Spleen (tissue), 7 donors: Measurements from ENCODE around the gene CEACAM5.

Source experiments
- POLR2A ChIP-seq, 3 donors: fragments of 450-650 bp; IDR thresholded peaks; one replicate each; pipeline ENCODE4 v1.5.1; 2017; ENCODE audit warnings: antibody characterized with exemption in 3 of 3, mild to moderate bottlenecking in 1 of 3
- POLR2AphosphoS5 ChIP-seq, 3 donors: sonication (generic); formaldehyde crosslinking; IDR thresholded peaks; one replicate each; pipeline ENCODE4 v1.5.1; 2017; ENCODE audit warnings: antibody characterized with exemption in 3 of 3
- TF ChIP-seq, protein P1 (sequence below), 11 experiments: fragments of 200-600 bp in 7 of 11; fragments of 450-650 bp in 4 of 11; sonication (generic) in 4 of 11; IDR thresholded peaks in 8 of 11; conservative IDR thresholded peaks in 3 of 11; 1 replicate in 7 of 11; 2 replicates in 4 of 11; pipeline versions ENCODE4 v1.4.0 to v1.8.0; 2016 to 2021; ENCODE audit warnings: antibody characterized with exemption in 11 of 11, inconsistent platforms in 4 of 11, mild to moderate bottlenecking in 1 of 11
- donor health status: DM: no; HTN: no; CAD: no; lungs with moderate emphysema.
- donor health status: DM: no; HTN: no; CAD: no.
- donor health status: DM: no; HTN: no; CAD: no.

DNA sequence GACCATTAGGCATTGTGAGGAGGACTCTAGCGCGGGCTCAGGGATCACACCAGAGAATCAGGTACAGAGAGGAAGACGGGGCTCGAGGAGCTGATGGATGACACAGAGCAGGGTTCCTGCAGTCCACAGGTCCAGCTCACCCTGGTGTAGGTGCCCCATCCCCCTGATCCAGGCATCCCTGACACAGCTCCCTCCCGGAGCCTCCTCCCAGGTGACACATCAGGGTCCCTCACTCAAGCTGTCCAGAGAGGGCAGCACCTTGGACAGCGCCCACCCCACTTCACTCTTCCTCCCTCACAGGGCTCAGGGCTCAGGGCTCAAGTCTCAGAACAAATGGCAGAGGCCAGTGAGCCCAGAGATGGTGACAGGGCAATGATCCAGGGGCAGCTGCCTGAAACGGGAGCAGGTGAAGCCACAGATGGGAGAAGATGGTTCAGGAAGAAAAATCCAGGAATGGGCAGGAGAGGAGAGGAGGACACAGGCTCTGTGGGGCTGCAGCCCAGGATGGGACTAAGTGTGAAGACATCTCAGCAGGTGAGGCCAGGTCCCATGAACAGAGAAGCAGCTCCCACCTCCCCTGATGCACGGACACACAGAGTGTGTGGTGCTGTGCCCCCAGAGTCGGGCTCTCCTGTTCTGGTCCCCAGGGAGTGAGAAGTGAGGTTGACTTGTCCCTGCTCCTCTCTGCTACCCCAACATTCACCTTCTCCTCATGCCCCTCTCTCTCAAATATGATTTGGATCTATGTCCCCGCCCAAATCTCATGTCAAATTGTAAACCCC, 2.8 kb upstream of the CEACAM5 start:
- TF ChIP-seq POLR2A (IDR thresholded peaks at IDR 0.05) (no peak), POLR2AphosphoS5 (IDR thresholded peaks at IDR 0.05) (no peak)
- TF ChIP-seq, protein P1, sequence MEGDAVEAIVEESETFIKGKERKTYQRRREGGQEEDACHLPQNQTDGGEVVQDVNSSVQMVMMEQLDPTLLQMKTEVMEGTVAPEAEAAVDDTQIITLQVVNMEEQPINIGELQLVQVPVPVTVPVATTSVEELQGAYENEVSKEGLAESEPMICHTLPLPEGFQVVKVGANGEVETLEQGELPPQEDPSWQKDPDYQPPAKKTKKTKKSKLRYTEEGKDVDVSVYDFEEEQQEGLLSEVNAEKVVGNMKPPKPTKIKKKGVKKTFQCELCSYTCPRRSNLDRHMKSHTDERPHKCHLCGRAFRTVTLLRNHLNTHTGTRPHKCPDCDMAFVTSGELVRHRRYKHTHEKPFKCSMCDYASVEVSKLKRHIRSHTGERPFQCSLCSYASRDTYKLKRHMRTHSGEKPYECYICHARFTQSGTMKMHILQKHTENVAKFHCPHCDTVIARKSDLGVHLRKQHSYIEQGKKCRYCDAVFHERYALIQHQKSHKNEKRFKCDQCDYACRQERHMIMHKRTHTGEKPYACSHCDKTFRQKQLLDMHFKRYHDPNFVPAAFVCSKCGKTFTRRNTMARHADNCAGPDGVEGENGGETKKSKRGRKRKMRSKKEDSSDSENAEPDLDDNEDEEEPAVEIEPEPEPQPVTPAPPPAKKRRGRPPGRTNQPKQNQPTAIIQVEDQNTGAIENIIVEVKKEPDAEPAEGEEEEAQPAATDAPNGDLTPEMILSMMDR (IDR thresholded peaks at IDR 0.05 in 8 of 11, conservative IDR thresholded peaks at IDR 0.05 in 3 of 11) = no peak
